SK-N-SH (cell line): ENCODE results near the gene LGALS3BP.
A peak's percentile ranks its signal among the peaks of the same experiment; 100 is the strongest.

Experiments used
- EZH2phosphoT487 ChIP-seq: fragments of 200-600 bp; sonication (generic); IDR thresholded peaks from 2 replicates; pipeline ENCODE4 v1.6.1; 2017; ENCODE audit warnings: low read depth, mixed run types, mild to moderate bottlenecking, antibody characterized with exemption, moderate library complexity, borderline replicate concordance
- FOXM1 ChIP-seq: IDR thresholded peaks from 2 replicates; pipeline ENCODE4 v1.4.0; 2012; ENCODE audit warnings: low read depth, mild to moderate bottlenecking
- GABPA ChIP-seq: IDR thresholded peaks from 2 replicates; pipeline ENCODE4 v1.4.0; 2012; ENCODE audit warnings: low read depth, mild to moderate bottlenecking
- IRF3 ChIP-seq: fragments of 150-350 bp; IDR thresholded peaks from 2 replicates; pipeline ENCODE4 v1.6.1; 2016; ENCODE audit warnings: mild to moderate bottlenecking, low read depth, low read length
- JUND ChIP-seq: IDR thresholded peaks from 2 replicates; pipeline ENCODE4 v1.4.0; 2012
- MAX ChIP-seq: IDR thresholded peaks from 2 replicates; pipeline ENCODE4 v1.4.0; 2012; ENCODE audit warnings: low read depth
- POLR2AphosphoS5 ChIP-seq: IDR thresholded peaks from 2 replicates; pipeline ENCODE4 v1.6.1; 2012; ENCODE audit warnings: low read depth, low read length
- TEAD4 ChIP-seq: IDR thresholded peaks from 2 replicates; pipeline ENCODE4 v1.4.0; 2012; ENCODE audit warnings: mild to moderate bottlenecking, borderline replicate concordance; ENCODE audit not compliant: insufficient read depth
- TF ChIP-seq, protein P1 (sequence below): fragments of 200-600 bp; sonication (generic); IDR thresholded peaks from 2 replicates; pipeline ENCODE4 v1.6.1; 2017; ENCODE audit warnings: antibody characterized with exemption, mild to moderate bottlenecking, moderate library complexity

GRCh38 chr17:78933959-78934568, 45.7 kb downstream of the LGALS3BP start:
- TF ChIP-seq MAX = peak; percentile 88
- TF ChIP-seq POLR2AphosphoS5 = peak; percentile 66; the same call in 1 of the 2 replicates
- TF ChIP-seq, protein P1, sequence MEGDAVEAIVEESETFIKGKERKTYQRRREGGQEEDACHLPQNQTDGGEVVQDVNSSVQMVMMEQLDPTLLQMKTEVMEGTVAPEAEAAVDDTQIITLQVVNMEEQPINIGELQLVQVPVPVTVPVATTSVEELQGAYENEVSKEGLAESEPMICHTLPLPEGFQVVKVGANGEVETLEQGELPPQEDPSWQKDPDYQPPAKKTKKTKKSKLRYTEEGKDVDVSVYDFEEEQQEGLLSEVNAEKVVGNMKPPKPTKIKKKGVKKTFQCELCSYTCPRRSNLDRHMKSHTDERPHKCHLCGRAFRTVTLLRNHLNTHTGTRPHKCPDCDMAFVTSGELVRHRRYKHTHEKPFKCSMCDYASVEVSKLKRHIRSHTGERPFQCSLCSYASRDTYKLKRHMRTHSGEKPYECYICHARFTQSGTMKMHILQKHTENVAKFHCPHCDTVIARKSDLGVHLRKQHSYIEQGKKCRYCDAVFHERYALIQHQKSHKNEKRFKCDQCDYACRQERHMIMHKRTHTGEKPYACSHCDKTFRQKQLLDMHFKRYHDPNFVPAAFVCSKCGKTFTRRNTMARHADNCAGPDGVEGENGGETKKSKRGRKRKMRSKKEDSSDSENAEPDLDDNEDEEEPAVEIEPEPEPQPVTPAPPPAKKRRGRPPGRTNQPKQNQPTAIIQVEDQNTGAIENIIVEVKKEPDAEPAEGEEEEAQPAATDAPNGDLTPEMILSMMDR = no peak
- TF ChIP-seq TEAD4 = peak; percentile 57; the same call in 1 of the 2 replicates
- TF ChIP-seq EZH2phosphoT487 = no peak
- TF ChIP-seq FOXM1 = no peak
- TF ChIP-seq GABPA = no peak
- peak; percentile 52; the same call in 1 of the 2 replicates for TF ChIP-seq JUND
- no peak for TF ChIP-seq IRF3
